Fibroblast of skin of left quadriceps (primary cell): Measurements from ENCODE around the gene DNAL1.
"Not testable (repeated sequence)": the region's sequence is repeated elsewhere in the genome, so short reads cannot be mapped to it uniquely, and the experiment has no call there.

Source experiments
- DNase-seq, 2 experiments: peaks; one replicate each; pipeline ENCODE4 v3.0.0-alpha.2; 2013; ENCODE audit warnings: low read depth in 2 of 2

The DNAL1 gene, protein sequence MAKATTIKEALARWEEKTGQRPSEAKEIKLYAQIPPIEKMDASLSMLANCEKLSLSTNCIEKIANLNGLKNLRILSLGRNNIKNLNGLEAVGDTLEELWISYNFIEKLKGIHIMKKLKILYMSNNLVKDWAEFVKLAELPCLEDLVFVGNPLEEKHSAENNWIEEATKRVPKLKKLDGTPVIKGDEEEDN

DNA sequence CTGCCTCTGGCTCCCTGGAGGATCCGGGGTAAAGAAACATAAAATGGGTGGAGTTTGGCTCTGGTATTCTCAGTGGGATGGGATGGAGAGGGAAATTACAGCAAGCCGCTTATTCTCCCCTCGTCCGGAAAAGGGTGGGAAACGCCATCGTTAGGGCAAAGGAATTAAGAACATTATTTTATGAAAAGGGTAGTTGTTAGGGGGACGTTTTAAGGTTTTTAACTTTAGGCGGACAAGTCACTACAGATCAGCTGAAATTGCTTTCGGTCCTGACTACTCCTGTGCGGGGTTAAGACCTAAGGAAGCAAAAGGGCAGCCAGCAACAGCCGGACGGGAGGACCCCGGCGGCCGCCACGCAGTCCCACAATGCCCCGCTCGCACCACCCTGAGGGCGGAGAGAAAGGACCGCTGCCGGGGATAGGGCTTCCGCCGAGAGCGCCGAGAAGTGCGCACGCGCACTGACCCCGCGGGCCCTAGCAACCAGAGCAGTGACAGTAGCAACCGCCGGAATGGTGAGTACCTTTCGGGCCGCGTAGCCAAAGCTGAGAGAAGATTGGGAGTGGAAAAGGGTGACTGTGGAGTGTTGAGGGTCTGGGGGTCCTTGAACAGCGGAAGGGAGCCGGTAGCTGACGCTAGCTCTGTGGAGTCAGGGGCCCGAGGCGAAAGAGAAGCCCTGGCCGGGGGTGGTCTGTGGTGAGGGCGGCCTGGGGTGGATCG, at the start of gene DNAL1:
Gene DNAL1 (plus strand): TSS at position 456 of the 717 bp plus-strand sequence. CDS start 54 bp downstream, at position 510.
- peak; percentile 78 to 79 for DNase-seq

DNA sequence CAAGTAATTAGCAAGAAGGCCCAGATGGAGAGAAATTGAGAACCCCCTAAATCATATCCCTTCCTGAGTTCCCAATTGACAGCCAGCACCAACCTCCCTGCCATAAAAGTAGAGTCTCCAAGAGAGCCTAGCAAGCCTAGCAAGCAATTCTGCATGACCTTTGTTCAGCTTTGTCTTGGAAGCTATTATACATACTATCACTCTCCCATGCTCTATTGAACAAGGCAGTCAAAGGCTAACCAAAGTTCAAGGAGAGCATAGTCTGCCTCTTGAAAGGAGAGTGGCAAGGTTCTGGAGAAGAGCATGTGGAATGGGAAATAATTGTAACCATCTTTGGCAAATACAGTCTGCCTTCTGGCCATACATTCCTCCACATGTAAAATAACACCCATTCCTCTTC, 45.3 kb upstream of the DNAL1 start:
- no peak for DNase-seq

DNA sequence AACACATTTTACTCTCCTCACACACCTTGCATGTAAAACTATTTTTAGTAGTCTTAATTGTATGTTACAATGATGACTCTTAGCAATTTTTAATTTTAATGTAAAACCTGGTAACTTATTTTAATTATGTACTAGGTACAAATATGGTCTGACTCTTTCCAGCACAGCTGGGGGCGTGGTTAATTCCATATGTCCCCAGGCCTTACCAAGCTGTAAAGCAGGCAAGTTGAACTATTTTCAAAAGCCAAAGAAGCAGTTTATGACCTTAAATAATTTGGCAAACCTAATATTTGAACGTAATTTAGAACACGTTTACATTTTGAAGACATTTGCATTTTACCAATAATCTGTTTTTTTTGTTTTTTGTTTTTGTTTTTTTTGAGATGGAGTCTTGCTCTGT, 41.8 kb upstream of the DNAL1 start:
- DNase-seq: no peak

DNA sequence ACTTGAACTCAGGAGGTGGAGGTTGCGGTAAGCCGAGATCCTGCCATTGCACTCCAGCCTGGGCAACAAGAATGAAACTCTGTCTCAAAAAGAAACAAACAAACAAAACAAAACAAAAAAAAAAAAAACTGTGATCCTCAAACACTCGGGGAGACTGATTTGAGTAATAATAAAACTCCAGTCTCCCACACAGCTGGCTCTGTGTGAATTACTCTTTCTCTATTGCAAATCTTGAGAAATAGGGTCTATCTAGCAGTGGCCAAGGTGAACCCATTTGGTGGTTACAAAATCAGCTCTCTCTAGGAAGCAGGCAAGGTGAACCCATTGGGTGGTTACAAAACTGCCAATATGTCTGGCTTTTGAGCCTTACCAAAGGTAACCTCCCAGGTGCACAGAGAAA, 38.5 kb upstream of the DNAL1 start:
- no peak for DNase-seq

DNA sequence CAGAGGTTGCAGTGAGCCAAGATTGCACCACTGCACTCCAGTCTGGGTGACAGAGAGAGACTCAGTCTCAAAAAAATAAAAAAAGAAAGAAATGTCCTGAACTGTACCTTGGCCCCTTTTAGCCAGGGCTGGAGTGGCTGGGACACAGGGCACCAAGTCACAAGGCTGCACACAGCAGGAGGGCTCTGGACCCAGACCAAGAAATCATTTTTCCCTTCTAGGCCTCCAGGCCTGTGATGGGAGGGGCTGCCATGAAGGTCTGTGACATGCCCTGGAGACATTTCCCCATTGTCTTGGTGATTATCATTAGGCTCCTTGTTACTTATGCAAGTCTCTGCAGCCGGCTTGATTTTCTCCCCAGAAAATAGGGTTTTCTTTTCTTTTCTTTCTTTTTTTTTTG, 37.5 kb upstream of the DNAL1 start:
- DNase-seq: no peak

DNA sequence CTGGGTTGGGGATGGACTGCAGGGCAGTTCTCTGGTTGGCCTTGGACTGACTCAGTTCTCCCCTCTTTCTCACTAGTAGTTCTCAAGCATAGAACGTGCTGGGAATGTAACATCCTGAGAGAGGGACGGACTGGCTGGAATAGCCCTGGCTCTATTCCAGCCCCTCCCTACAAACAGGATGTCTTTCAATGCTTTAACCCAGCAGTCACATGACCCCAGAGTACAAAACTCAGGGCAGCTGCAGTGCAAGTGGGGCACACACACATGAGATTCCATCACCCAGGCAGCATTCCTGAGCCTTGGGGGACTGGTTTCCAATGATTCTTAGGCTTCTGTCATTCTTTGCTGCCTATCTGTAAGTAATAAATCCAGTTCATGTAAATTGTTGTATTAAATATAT, 34.1 kb upstream of the DNAL1 start:
- DNase-seq: no peak

DNA sequence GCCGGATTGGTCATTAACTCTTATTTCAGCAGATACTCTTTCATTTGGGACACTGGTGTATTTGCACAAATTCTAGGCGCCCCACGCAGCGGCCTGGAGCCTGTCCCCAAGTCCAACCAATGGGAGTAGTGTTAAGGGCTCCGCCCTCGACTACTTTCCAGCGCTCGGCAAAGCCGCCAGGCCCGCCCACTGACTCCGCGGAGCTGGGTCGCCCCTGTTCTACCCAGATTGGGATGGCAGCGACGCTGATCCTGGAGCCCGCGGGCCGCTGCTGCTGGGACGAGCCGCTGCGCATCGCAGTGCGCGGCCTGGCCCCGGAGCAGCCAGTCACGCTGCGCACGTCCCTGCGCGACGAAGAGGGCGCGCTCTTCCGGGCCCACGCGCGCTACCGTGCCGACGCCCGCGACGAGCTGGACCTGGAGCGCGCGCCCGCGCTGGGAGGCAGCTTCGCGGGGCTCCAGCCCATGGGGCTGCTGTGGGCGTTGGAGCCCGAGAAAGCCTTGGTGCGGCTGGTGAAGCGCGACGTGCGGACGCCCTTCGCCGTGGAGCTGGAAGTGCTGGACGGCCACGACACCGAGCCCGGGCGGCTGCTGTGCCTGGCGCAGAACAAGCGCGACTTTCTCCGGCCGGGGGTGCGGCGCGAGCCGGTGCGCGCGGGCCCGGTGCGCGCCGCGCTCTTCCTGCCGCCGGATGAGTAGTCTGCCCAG, 32.3 kb upstream of the DNAL1 start, which contains the start of gene ACOT6:
Gene ACOT6 (plus strand): TSS at position 179 of the 707 bp plus-strand sequence. CDS start 55 bp downstream, at position 234.
- peak; percentile 25 to 32 for DNase-seq

DNA sequence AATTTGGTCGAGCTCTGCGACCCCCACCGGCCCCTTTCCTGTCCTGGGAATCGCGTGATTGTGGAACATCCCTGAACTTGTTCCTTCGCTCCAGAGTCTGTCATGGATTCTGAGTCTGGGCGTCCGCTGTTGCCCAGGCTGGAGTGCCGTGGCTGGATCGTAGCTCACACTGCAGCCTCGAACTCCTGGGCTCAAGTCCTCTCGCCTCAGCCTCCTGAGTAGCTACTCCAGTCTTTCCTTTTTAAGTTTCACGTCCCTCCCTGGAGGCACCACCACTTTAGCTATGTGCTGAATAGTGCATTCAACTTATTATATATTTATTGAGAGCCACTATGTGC, 31.8 kb upstream of the DNAL1 start:
- DNase-seq: no peak

DNA sequence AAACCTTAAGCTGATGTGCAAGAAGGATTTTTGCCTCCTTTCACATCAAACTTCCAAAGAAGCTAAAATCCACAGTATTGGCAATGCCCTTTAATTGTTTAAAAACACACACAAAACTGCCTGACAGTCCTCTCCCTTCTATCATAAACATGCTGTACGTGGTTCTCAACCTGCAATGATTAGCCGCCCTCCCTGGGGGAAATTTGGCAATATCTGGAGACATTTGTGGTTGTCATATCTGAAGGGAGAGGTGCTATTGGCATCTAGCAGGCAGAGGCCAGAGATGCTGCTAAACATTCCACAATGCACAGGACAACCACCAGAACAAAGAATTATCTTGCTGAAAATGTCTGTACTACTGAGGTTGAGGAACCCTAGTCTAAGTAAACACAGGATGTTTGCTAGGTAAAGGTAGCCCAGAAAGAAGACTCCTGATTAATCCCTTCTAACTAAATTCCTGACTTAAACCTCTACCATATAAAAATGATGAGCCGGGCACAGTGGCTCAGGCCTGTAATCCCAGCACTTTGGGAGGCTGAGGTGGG, 31.3 kb upstream of the DNAL1 start:
- DNase-seq: no peak

DNA sequence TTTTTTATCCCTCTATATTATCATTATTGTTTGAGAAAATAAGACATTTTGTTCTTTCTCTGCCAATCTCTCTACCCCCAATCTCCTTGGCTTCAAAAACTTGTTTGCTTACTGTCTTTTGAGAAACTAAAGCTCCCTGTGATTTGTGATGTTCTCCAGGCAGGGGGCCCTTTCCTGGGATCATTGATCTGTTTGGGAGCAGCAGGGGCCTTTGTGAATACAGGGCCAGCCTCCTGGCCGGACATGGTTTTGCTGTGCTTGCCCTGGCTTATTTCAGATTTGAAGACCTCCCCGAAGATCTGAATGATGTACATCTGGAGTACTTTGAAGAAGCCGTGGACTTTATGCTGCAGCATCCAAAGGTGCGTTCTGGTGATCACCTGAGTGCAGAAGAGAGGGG, 28.0 kb upstream of the DNAL1 start:
- DNase-seq: no peak

DNA sequence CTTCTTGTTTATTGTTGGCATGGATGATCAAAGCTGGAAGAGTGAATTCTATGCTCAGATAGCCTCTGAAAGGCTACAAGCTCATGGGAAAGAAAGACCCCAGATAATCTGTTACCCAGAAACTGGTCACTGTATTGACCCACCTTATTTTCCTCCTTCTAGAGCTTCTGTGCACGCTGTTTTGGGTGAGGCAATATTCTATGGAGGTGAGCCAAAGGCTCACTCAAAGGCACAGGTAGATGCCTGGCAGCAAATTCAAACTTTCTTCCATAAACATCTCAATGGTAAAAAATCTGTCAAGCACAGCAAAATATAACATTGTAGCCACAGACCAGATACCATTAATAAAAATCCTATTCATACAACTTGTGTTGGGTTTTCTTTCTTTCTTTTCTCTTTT, 25.3 kb upstream of the DNAL1 start:
- DNase-seq: no peak

DNA sequence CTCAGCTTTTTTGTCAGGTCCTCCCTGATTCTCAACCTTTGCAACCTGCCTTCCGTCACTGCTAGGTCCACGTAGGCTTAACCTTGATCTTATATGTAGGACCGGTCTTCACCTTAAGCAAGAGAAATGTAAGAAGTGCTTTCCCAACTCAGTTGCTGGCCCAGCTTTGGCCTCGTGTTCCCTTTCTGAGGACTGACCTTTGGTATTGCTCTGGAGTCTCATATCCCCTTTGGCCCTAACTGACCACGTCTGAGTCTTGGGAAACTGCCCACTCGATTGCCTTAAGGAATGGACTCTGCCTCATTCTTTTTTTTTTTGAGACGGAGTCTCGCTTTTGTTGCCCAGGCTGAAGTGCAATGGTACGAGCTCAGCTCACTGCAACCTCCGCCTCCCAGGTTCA, 24.5 kb upstream of the DNAL1 start:
- no peak for DNase-seq

DNA sequence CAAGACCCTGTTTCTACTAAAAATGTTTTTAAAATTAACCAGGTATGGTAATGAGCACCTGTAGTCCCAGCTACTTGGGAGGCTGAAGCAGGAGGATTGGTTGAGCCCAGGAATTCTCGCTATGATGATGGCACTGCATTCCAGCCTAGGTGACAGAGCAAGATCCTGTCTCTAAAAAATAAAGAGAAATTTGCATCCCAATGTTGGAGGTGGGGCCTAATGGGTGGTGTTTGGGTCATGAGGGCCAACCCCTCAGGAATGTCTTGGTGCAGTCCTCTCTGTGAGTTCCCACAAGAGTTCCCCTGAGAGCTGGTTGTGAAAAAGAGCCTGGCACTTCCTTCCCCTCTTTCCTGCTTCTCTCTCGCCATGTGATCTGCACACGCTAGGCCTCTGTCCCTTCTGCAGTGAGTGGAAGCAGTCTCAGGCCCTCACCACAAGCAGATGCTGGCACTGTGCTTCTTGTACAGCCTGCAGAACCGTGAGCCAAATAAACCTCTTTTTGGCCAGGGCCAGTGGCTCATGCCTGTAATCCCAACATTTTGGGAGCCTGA, 21.2 kb upstream of the DNAL1 start:
- DNase-seq: no peak

DNA sequence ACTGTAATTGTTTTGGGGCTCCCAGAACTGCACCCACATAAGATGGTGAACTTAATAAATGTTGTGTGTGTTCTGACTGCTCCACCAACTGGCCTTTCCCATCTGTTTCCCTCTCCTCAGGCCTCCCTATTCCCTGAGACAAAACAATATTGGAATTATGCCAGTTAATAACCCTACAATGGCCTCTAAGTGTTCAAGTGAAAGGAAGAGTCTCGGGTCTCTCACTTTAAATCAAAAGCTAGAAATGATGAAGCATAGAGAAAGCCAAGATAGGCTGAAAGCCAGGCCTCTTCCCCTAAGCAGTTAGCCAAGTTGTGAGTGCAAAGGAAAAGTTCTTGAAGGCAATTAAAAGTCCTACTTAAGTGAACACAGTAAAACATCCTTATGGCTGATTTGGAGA, 19.1 kb upstream of the DNAL1 start:
- no peak for DNase-seq

DNA sequence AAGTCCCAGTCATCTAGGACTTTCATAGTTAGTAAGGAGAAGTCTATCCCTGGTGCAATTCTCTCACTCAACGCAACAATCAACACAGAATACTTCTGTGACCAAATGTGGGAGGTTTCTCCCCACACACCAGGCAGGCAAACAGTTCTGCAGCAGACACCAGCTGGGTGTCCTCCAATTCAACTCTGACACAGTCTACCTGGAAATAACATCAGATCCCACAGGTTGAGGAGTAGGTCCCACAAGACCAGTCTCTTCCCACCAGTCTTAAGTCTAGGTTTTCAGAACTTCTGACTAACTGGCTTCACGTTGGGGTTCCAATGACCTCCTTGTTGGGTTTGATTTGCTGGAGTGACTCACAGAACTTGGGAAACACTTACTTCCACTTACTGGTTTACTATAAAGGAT, 17.6 kb upstream of the DNAL1 start:
- DNase-seq: no peak

DNA sequence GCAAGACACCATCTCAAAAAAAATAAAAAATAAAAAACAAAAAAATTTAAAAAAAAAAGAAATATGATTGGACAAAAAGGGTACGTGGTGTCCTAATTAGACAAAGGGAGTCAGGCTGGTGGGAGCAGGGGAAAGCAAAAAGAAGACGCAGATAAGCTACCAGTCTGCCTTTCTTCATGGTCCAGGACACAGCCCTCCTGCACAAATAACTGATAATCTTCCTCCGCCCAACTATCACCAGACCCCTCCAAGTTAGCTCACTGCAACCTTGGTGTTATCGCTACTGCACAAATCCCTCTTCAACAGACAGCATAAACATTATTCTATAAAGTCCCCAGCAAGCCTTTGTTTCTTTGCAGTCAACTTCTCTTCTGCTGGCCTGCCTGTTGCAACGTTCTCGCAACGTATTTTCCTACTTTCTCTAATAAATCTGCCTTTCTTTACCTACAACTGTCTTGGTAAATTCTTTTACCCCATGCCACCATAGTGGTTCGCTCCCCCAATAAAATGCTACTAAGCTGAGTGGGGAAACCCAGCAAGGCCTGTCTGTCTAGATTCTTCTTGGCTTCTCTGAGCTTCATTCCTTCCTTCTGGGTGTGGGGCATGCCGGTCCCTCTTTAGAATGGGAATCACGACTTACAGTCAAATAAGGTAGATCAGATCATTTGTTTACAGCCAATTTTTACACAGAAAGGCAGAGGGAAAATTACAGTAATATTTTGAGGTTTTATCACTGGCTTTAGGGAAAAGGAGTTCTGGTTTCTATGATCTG, 14.6 kb upstream of the DNAL1 start:
- no peak for DNase-seq

DNA sequence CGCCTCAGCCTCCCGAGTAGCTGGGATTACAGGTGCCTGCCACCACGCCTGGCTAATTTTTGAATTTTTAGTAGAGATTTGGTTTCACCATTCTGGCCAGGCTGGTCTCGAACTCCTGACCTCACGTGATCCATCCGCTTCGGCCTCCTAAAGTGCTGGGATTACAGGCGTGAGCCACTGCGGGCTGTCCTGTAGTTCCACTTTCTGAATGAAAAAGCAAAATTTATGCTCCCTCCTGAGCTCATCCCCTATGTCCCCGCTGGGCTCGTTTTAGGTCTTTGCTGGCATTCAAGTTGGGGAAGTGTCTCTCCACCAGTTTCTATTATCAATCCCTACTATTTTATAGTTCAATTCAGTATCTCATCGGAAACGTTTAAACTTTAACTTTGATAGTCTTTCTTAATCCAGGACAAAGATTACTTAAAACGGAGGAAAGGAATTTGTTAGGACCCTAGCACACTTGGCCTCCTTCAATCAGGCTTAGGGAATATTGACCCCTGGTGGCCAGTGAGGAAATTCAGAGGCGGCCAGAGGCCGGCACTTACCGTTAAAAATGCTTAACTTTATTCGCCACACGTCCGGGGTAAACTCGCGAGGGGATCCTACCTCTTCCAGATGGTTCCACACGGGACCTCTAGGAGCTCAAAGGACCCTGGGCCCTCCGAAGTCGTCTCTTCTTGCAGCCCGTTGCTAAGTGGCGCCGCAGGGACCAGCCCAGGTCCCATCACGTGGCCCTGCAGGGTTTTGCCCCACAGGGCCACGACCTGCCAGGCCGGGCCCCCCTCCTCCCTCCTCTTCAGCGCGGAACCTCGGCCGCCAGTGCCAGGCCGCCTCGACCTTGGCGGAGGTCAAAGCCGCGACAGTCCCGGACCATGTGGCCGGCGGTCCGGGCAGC, 11.4 kb upstream of the DNAL1 start:
- DNase-seq: peak in 1 of 2 experiments; percentile 36

DNA sequence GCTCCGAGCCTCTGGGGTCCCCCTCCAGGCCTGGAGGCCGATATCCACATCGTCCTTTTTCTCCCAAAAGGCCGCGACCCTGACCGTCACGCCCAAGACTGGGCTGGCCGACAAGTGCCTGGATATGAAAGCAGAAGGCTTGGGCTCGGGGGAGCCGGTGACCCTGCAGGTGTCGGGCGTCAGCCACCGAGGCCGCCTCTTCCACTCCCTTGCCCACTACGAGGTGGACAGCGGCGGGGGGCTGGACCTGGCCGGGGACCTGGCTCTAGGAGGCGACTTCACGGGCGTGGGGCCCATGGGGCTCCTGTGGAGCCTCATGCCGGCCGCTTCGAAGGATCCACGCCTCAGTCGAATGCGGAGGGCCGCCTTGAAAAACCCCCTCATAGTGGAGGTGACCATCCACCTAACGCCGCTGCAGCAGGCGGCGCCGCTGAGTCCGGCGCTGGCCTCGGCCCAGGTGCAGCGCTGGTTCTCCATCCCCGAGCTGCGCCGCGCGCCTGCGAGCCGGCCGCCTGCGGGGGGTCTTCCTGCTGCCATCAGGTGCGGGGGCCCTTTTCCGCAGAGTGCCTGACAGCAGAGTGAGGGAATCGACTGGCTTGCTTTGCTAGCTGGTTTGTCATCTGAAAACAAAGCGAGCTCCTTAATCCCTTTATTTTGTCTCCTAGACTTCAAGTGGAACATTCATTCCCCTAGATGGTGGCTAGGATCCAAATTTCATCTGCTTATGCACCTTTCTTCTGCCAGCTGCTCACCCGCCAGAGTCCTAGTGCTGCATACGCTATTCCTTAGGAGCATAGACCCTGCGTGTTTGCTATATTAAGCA, 10.6 kb upstream of the DNAL1 start:
- no peak for DNase-seq

DNA sequence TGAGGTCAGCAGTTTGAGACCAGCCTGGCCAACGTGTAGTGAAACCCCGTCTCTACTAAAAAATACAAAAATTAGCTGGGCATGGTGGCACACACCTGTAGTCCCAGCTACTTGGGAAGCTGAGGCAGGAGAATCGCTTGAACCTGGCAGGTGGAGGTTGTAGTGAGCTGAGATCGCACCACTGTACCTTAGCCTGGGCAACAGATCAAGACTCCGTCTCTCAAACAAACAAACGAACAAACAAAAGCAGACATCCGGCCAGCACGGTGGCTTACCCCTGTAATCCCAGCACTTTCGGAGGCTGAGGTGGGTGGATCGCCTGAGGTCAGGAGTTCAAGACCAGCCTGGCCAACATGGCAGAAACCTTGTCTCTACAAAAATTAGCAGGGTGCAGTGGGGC, 8.4 kb upstream of the DNAL1 start:
- DNase-seq: not testable (repeated sequence)

DNA sequence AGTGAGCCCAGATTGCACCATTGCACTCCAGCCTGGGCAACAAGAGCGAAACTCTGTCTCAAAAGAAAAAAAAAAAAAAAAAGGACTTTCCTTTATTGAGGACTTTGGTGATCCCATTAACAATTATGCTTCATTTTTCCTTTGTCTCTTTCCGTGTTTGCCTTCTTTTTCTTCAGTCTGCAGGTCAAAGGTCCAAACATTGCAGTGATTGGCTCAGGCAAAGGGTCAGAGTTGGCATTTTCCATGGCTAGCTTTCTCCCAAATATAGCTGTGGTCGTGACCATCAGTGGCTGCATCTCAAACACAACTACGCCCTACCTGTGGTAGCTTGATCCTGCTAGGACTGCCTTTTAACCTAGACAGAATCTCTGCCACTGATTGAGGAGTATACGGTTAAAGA, 7.0 kb upstream of the DNAL1 start:
- DNase-seq: no peak
